Measurements from ENCODE around the gene CCT6A. TPM values are rescaled to one million over a fixed set of nuclear protein-coding genes. Genes with fewer than 3 reads are reported as not detected.

CCT6A gene
- total and polyA plus RNA-seq, 9 of the 15 experiments (the other 6 are each of a cell fraction or from before 2014, with no cell fraction given) = 244 to 708 (median 387) TPM

DNA sequence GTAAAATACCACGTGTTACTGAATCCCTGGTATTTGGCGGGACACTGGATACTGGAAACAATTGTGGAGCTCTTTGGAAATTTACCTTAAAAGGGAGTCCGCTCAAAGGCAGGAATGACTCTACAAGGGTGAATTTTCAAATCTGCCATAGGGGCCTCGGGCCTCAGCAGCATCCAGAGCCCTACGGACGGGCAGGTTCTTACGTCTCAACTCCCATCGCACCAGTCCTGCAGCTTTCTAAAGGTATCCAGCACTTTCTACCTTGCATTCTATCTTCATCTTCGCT lies 569 bp upstream of the CCT6A start (continued):
- TF ChIP-seq, protein P1, sequence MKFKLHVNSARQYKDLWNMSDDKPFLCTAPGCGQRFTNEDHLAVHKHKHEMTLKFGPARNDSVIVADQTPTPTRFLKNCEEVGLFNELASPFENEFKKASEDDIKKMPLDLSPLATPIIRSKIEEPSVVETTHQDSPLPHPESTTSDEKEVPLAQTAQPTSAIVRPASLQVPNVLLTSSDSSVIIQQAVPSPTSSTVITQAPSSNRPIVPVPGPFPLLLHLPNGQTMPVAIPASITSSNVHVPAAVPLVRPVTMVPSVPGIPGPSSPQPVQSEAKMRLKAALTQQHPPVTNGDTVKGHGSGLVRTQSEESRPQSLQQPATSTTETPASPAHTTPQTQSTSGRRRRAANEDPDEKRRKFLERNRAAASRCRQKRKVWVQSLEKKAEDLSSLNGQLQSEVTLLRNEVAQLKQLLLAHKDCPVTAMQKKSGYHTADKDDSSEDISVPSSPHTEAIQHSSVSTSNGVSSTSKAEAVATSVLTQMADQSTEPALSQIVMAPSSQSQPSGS (CRISPR knock-in tag; IDR thresholded peaks at IDR 0.05) = no peak
- TF ChIP-seq ZSCAN29 (IDR thresholded peaks at IDR 0.05) (peak; percentile 40; the same call in 1 of the 2 replicates), RAD21 (CRISPR knock-in tag; conservative IDR thresholded peaks at IDR 0.05 in 1 of 2, IDR thresholded peaks at IDR 0.05 in 1 of 2) (no peak), SLC30A9 (CRISPR knock-in tag; IDR thresholded peaks at IDR 0.05) (no peak), TAF15 (IDR thresholded peaks at IDR 0.05; ENCODE audit: low read depth, low read length) (no peak), SMAD3 (CRISPR knock-in tag; conservative IDR thresholded peaks at IDR 0.05) (no peak), RNF2 (IDR thresholded peaks at IDR 0.05) (no peak), TCF7 (IDR thresholded peaks at IDR 0.05; ENCODE audit: borderline replicate concordance) (no peak), JUNB (CRISPR knock-in tag; conservative IDR thresholded peaks at IDR 0.05) (no peak), ZC3H4 (CRISPR knock-in tag; IDR thresholded peaks at IDR 0.05; ENCODE audit: borderline replicate concordance) (no peak), CC2D1A (IDR thresholded peaks at IDR 0.05) (0 out of 2 replicates have a peak, but pooled peaks have one; percentile 24), FOSL1 (tag; conservative IDR thresholded peaks at IDR 0.05) (no peak), FIP1L1 (IDR thresholded peaks at IDR 0.05; ENCODE audit: low read depth, low read length, poor library complexity, severe bottlenecking) (no peak), TOE1 (IDR thresholded peaks at IDR 0.05; ENCODE audit: borderline replicate concordance) (peak; percentile 23; the same call in 1 of the 2 replicates), TOE1 (CRISPR knock-in tag; IDR thresholded peaks at IDR 0.05; ENCODE audit: borderline replicate concordance, low read depth) (no peak), ZNF23 (CRISPR knock-in tag; IDR thresholded peaks at IDR 0.05) (no peak), GATAD2B (IDR thresholded peaks at IDR 0.05; ENCODE audit: borderline replicate concordance) (no peak), ETV6 (IDR thresholded peaks at IDR 0.05; ENCODE audit: borderline replicate concordance in 1 of 2, low read depth in 2 of 2, low read length in 1 of 2) (no peak), ETV6 (CRISPR knock-in tag; IDR thresholded peaks at IDR 0.05; ENCODE audit: borderline replicate concordance) (no peak), ATF1 (CRISPR knock-in tag; IDR thresholded peaks at IDR 0.05) (no peak), ATF1 (tag; IDR thresholded peaks at IDR 0.05) (no peak)
- TF ChIP-seq, protein P2, sequence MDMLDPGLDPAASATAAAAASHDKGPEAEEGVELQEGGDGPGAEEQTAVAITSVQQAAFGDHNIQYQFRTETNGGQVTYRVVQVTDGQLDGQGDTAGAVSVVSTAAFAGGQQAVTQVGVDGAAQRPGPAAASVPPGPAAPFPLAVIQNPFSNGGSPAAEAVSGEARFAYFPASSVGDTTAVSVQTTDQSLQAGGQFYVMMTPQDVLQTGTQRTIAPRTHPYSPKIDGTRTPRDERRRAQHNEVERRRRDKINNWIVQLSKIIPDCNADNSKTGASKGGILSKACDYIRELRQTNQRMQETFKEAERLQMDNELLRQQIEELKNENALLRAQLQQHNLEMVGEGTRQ (CRISPR knock-in tag; IDR thresholded peaks at IDR 0.05) = no peak
- TF ChIP-seq, protein P3, sequence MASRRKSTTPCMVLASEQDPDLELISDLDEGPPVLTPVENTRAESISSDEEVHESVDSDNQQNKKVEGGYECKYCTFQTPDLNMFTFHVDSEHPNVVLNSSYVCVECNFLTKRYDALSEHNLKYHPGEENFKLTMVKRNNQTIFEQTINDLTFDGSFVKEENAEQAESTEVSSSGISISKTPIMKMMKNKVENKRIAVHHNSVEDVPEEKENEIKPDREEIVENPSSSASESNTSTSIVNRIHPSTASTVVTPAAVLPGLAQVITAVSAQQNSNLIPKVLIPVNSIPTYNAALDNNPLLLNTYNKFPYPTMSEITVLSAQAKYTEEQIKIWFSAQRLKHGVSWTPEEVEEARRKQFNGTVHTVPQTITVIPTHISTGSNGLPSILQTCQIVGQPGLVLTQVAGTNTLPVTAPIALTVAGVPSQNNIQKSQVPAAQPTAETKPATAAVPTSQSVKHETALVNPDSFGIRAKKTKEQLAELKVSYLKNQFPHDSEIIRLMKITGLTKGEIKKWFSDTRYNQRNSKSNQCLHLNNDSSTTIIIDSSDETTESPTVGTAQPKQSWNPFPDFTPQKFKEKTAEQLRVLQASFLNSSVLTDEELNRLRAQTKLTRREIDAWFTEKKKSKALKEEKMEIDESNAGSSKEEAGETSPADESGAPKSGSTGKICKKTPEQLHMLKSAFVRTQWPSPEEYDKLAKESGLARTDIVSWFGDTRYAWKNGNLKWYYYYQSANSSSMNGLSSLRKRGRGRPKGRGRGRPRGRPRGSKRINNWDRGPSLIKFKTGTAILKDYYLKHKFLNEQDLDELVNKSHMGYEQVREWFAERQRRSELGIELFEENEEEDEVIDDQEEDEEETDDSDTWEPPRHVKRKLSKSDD (conservative IDR thresholded peaks at IDR 0.05; ENCODE audit: low read length) = no peak
- TF ChIP-seq, protein P4, sequence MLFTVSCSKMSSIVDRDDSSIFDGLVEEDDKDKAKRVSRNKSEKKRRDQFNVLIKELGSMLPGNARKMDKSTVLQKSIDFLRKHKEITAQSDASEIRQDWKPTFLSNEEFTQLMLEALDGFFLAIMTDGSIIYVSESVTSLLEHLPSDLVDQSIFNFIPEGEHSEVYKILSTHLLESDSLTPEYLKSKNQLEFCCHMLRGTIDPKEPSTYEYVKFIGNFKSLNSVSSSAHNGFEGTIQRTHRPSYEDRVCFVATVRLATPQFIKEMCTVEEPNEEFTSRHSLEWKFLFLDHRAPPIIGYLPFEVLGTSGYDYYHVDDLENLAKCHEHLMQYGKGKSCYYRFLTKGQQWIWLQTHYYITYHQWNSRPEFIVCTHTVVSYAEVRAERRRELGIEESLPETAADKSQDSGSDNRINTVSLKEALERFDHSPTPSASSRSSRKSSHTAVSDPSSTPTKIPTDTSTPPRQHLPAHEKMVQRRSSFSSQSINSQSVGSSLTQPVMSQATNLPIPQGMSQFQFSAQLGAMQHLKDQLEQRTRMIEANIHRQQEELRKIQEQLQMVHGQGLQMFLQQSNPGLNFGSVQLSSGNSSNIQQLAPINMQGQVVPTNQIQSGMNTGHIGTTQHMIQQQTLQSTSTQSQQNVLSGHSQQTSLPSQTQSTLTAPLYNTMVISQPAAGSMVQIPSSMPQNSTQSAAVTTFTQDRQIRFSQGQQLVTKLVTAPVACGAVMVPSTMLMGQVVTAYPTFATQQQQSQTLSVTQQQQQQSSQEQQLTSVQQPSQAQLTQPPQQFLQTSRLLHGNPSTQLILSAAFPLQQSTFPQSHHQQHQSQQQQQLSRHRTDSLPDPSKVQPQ (CRISPR knock-in tag; IDR thresholded peaks at IDR 0.05; ENCODE audit: borderline replicate concordance) = no peak
